ENCODE measurements around the gene ZNF365.

ZNF365 gene, protein sequence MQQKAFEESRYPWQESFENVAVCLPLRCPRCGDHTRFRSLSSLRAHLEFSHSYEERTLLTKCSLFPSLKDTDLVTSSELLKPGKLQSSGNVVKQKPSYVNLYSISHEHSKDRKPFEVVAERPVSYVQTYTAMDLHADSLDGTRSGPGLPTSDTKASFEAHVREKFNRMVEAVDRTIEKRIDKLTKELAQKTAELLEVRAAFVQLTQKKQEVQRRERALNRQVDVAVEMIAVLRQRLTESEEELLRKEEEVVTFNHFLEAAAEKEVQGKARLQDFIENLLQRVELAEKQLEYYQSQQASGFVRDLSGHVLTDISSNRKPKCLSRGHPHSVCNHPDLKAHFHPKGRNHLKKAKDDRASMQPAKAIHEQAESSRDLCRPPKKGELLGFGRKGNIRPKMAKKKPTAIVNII

DNA sequence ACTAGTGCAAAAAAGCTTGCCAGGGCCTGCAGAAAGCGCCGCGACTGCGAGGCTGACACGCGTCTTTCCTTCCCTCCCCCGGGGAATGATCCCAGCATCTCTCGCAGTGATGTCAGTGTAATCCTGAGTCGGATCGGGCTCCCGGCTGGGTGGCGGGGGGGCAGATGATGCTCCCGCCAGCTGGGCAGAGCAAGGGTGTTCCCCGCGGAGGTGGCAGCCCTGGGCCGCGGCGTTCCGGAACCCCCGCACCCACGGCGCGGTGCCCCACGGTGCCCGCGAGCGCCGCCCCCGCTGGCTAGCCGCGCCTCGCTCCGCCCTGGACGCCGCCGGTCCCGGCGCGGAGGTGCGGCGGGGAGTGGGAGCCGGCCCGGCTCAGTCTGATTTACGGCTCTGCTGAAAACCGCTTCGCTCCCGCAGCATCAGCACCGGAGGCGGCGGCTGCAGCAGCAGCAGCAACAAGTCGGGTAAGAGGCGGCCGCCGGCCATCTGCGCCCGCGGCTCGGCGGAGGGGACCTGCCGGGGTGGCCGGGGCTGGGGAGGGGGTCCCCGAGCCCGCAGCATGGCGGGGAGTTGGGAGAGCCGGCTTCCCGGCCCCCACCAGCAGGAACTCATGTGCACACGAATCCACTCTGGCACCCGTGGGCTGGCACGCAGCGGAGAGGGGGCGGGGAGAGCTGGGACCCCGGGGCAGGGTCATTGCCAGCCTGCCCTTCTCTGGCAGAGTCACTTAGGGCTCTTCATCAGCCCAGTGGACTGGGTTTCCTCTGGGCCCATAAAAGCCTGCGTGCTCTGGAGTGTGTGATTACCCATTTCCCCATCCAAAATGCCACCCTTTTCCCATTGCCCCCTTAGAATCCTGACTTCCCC is at the start of gene ZNF365:
Gene ZNF365 (plus strand): TSS at position 375 of the 867 bp plus-strand sequence. CDS start 1,825 bp downstream, outside the sequence.
- H3K4me3 ChIP-seq (ENCODE audit: low read length) = peak within 1 kb of the TSS; percentile 77
- peaks cover 10% of the 10 kb centered on the region for H3K4me1 ChIP-seq (ENCODE audit: insufficient read depth, low read length)
- no peaks in the 10 kb centered on the region for H3K9me3 ChIP-seq (ENCODE audit: low read length)
- H3K36me3 ChIP-seq (ENCODE audit: insufficient read depth, low read length) = no peaks in the 10 kb centered on the region
- H3K27me3 ChIP-seq (ENCODE audit: insufficient read depth, low read length) = peaks cover 32% of the 10 kb centered on the region
- H2AFZ ChIP-seq (ENCODE audit: low read depth, low read length) = peak within 1 kb of the TSS; percentile 99

DNA sequence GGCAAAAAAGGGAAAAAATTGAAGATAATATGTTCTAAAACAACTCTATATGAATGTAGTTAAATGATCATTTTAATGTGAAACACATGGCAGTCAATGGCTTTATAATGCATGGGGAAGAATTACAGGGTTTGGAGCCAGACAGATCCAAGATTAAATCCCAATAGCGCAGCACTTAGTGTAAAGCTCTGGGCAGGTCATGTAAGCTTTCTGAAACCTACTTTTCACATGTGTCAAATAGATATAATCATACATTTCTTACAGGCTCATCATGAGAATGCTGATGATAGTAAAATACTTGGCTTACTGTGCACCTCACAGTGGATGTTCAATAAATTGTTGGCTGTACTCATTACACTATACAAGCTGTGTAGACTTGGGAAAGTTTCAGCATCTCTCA is 48.0 kb upstream of the ZNF365 start:
- Histone ChIP-seq H3K27me3 (ENCODE audit: insufficient read depth, low read length) (no peaks in the 10 kb centered on the region), H3K9me3 (ENCODE audit: low read length) (no peaks in the 10 kb centered on the region), H3K4me3 (ENCODE audit: low read length) (no peak overlapping the region), H3K4me1 (ENCODE audit: insufficient read depth, low read length) (no peaks in the 10 kb centered on the region), H3K36me3 (ENCODE audit: insufficient read depth, low read length) (no peaks in the 10 kb centered on the region), H2AFZ (ENCODE audit: low read depth, low read length) (no peak overlapping the region)

DNA sequence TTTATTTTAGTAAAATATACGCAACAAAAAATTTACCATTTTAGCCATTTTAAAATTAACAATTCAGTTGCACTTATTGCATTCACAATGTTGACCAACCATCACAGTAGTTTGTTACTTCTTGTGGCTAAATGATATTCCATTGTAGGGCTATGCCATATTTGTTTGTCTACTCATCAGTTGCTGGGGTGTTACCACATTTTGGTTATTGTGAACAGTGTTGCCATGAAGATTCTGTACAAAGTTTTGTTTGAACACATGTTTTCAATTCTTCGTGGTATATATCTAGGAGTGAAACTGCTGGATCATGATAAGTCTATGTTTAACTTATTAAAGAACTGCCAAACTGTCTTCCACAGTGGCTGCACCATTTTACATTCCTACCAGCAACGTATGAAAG is 46.3 kb upstream of the ZNF365 start:
- H3K4me3 ChIP-seq (ENCODE audit: low read length) = no peak overlapping the region
- no peaks in the 10 kb centered on the region for H3K27me3 ChIP-seq (ENCODE audit: insufficient read depth, low read length)
- no peaks in the 10 kb centered on the region for H3K9me3 ChIP-seq (ENCODE audit: low read length)
- H2AFZ ChIP-seq (ENCODE audit: low read depth, low read length) = no peak overlapping the region
- H3K36me3 ChIP-seq (ENCODE audit: insufficient read depth, low read length) = no peaks in the 10 kb centered on the region
- H3K4me1 ChIP-seq (ENCODE audit: insufficient read depth, low read length) = no peaks in the 10 kb centered on the region

DNA sequence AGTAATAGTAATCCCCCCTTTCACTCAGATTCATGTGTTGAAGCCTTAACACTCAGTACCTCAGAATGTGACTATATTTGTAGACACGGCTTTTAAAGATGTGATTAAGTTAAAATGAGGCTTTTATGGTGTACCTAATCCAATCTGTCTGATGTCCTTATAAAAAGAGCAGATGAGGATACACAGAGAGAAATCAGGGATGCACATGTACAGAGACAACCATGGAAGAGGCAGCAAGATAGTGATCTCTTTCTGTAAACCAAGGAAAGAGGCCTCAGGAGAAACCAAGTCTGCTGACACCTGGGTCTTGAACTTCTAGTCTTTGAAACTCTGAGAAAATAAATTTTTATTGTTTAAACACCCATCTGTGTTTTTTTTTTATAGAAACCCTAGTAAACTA is 44.0 kb upstream of the ZNF365 start:
- Histone ChIP-seq H3K36me3 (ENCODE audit: insufficient read depth, low read length) (no peaks in the 10 kb centered on the region), H3K4me1 (ENCODE audit: insufficient read depth, low read length) (no peaks in the 10 kb centered on the region), H2AFZ (ENCODE audit: low read depth, low read length) (no peak overlapping the region), H3K4me3 (ENCODE audit: low read length) (no peak overlapping the region), H3K9me3 (ENCODE audit: low read length) (no peaks in the 10 kb centered on the region), H3K27me3 (ENCODE audit: insufficient read depth, low read length) (no peaks in the 10 kb centered on the region)

DNA sequence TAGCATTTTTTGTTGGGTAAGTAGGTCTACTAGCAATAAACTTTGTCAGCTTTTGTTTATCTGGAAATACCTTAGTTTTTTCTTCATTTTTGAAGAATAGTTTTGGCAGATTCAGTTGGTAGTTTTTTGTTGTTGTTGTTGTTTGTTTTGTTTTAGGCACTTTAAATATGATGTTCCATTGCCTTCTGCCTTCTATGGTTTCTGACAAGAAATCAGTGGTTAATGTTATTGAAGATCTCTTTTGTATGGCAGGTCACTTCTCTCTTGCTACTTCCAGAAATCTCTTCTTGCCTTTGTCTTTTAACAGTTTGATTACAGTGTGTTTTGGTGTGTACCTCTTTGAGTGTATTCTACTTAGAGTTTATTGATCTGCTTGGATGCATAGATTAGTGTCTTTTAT is 41.8 kb upstream of the ZNF365 start:
- Histone ChIP-seq H3K36me3 (ENCODE audit: insufficient read depth, low read length) (no peaks in the 10 kb centered on the region), H2AFZ (ENCODE audit: low read depth, low read length) (no peak overlapping the region), H3K9me3 (ENCODE audit: low read length) (no peaks in the 10 kb centered on the region), H3K27me3 (ENCODE audit: insufficient read depth, low read length) (no peaks in the 10 kb centered on the region), H3K4me3 (ENCODE audit: low read length) (no peak overlapping the region), H3K4me1 (ENCODE audit: insufficient read depth, low read length) (no peaks in the 10 kb centered on the region)

DNA sequence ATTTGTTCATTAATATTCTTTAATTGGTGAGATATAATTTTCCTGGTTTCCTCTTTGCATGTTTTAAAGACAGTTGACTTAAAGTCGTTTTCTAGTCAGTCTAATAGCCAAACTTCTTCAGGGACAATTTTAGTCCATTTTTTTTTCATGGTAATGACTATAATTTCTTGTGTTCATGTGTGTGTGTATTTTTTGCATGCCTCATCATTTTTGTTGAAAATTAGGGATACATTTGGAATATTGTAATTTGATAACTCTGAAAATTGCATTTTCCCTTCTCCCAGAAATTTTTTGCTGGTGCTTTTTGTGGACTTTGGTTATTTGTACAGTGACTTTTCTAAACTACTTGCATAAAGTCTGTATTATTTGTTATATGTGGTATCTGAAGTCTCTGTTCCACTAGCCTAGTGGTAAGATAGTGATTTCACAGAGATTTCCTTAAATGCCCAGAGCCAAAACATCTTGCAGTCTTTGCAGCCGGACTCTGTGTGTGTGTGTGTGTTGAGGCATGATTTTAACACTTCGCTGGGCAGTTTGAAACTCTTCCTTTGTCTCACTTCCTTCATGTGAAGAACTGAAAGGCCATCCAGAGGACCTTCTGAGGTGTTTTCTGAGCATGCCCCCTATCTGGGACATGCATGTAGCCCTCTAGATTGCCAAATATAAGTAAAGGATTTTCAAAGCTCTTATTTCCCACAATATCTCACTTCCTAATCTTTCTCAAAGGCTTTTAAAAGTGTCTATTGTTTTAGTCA is 40.9 kb upstream of the ZNF365 start:
- no peak overlapping the region for H3K4me3 ChIP-seq (ENCODE audit: low read length)
- H3K36me3 ChIP-seq (ENCODE audit: insufficient read depth, low read length) = no peaks in the 10 kb centered on the region
- H3K27me3 ChIP-seq (ENCODE audit: insufficient read depth, low read length) = no peaks in the 10 kb centered on the region
- no peaks in the 10 kb centered on the region for H3K4me1 ChIP-seq (ENCODE audit: insufficient read depth, low read length)
- H3K9me3 ChIP-seq (ENCODE audit: low read length) = no peaks in the 10 kb centered on the region
- no peak overlapping the region for H2AFZ ChIP-seq (ENCODE audit: low read depth, low read length)

DNA sequence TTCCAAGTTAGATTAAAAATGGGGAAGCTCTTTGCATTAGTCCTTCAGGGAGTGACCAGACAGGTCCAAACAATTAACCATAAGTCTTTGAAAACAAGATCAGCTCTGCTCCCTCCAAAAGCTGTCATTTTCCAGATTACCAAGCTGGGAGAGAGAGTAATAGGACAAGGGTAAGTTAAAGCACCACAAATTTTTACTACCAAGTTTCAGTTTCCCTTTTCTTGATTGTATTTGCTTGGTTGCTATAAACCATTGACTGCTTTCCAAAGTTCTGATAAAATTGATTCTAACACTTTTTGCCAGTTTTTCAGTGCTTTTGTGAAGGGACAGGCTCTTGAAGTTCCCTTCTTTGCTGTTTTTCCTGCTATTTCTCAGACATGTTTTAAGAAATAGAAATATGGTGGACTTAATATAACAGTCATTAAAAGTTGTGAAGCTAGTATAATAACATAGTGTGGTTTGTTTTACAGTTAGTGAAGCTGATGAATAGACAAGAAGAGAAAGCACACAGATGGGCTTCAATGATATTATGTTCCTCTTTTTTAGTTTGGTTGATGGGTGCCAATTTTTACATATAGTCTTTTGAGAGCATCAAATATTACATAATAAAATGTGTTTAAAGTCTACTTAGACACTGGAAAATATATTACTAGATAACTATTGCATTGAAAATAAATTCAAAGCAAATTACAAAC is 40.0 kb upstream of the ZNF365 start:
- Histone ChIP-seq H3K4me3 (ENCODE audit: low read length) (no peak overlapping the region), H3K36me3 (ENCODE audit: insufficient read depth, low read length) (no peaks in the 10 kb centered on the region), H3K4me1 (ENCODE audit: insufficient read depth, low read length) (no peaks in the 10 kb centered on the region), H3K9me3 (ENCODE audit: low read length) (no peaks in the 10 kb centered on the region), H3K27me3 (ENCODE audit: insufficient read depth, low read length) (no peaks in the 10 kb centered on the region), H2AFZ (ENCODE audit: low read depth, low read length) (no peak overlapping the region)

DNA sequence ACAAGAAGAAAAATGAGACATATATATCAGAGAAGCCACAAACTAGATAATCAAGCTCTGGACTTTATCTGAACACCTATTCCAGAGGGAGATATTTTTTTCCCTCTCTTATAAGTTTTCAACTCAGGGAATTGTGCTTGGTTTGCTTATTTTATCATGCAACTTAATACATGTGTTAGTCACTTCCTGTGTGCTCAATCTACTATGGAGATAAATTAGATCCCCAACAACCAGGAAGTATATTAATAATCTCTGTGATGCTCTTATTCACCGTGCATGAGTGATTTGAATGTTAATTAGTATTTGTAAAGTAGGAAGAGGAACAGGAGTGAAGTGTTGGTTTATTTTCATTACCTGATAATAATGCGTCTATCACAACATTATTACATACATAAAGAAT is 38.8 kb upstream of the ZNF365 start:
- H3K9me3 ChIP-seq (ENCODE audit: low read length) = no peaks in the 10 kb centered on the region
- no peaks in the 10 kb centered on the region for H3K27me3 ChIP-seq (ENCODE audit: insufficient read depth, low read length)
- H3K4me3 ChIP-seq (ENCODE audit: low read length) = no peak overlapping the region
- H3K4me1 ChIP-seq (ENCODE audit: insufficient read depth, low read length) = no peaks in the 10 kb centered on the region
- H3K36me3 ChIP-seq (ENCODE audit: insufficient read depth, low read length) = no peaks in the 10 kb centered on the region
- no peak overlapping the region for H2AFZ ChIP-seq (ENCODE audit: low read depth, low read length)

DNA sequence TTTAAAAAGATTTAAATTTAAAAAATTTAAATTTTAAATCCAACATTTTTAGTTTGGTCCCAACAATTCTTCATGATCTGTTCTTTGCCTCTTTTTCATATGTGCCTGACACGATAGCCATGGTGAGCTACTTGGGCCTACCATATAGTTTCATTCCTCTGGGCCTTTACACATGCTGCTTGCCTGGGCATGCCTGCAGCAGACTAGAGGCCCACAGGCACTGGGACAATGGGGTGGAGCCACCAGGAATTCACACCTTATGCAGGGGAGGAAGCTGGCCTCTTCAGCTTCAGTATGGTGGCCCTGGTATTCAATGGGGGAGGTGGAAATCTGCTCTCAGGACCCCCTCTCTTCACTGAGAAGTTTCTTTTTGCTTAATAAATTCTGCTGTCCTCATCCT is 37.8 kb upstream of the ZNF365 start:
- no peaks in the 10 kb centered on the region for H3K36me3 ChIP-seq (ENCODE audit: insufficient read depth, low read length)
- H3K27me3 ChIP-seq (ENCODE audit: insufficient read depth, low read length) = no peaks in the 10 kb centered on the region
- no peaks in the 10 kb centered on the region for H3K4me1 ChIP-seq (ENCODE audit: insufficient read depth, low read length)
- H3K4me3 ChIP-seq (ENCODE audit: low read length) = no peak overlapping the region
- no peaks in the 10 kb centered on the region for H3K9me3 ChIP-seq (ENCODE audit: low read length)
- no peak overlapping the region for H2AFZ ChIP-seq (ENCODE audit: low read depth, low read length)

DNA sequence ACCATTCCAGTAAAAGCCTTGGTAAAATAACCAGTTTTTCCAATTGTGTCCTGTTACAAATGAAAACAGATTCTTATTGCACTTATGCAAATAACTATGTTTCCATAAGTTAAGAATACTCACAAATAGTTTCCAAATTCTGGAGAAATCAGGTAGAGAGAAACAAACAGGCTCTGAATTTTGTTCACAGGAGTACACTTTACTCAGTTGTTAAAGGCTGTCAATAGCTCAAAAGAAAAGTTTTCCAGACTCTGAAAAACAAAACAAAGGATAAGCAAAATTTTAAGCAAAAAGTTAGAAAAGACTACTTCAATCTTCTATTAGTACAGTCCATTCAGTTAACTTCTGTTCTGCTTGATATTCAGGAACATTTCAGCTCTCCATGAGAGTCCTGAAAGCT is 32.8 kb upstream of the ZNF365 start:
- Histone ChIP-seq H3K27me3 (ENCODE audit: insufficient read depth, low read length) (no peaks in the 10 kb centered on the region), H3K36me3 (ENCODE audit: insufficient read depth, low read length) (no peaks in the 10 kb centered on the region), H3K4me3 (ENCODE audit: low read length) (no peak overlapping the region), H2AFZ (ENCODE audit: low read depth, low read length) (no peak overlapping the region), H3K4me1 (ENCODE audit: insufficient read depth, low read length) (no peaks in the 10 kb centered on the region), H3K9me3 (ENCODE audit: low read length) (peaks cover 4% of the 10 kb centered on the region)

DNA sequence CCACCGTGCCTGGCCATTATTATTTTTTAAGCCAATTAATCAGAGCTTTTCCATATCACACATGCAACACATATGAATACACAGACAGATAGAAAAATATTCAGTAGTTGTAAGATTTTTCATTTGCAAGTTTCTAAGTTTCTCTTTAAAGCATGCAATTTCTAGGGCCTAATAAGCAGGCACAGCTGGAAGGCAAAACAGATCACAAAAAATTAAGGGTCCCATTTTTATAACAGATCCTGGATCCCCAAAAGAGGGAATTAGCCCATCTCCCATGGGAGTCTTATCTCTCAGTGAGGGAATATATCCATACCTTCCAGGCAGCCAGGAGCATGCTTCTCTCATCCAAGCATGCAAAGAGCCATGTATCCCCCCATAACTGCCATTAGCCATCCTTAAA is 31.2 kb upstream of the ZNF365 start:
- Histone ChIP-seq H2AFZ (ENCODE audit: low read depth, low read length) (no peak overlapping the region), H3K27me3 (ENCODE audit: insufficient read depth, low read length) (no peaks in the 10 kb centered on the region), H3K9me3 (ENCODE audit: low read length) (peaks cover 4% of the 10 kb centered on the region), H3K36me3 (ENCODE audit: insufficient read depth, low read length) (no peaks in the 10 kb centered on the region), H3K4me3 (ENCODE audit: low read length) (no peak overlapping the region), H3K4me1 (ENCODE audit: insufficient read depth, low read length) (no peaks in the 10 kb centered on the region)

DNA sequence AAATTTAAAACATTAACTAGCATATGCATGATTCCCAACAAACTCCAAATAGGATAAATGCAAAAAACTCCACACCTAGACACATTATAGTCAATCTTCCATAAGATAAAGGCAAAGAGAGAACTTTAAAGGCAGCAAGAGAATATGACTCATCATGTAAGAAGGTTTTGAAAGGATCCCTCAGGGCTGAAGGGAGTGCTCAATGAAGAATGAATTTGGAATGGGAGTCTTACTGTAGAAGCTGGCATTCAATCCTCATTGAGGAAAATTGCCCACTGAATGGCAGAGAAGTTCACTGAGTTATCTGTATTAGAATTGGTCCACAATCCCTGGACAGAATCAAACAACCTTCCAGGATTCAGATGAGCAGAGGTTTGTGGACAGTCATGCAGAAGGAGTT is 26.1 kb upstream of the ZNF365 start:
- H3K4me1 ChIP-seq (ENCODE audit: insufficient read depth, low read length) = no peaks in the 10 kb centered on the region
- no peak overlapping the region for H2AFZ ChIP-seq (ENCODE audit: low read depth, low read length)
- H3K4me3 ChIP-seq (ENCODE audit: low read length) = no peak overlapping the region
- H3K9me3 ChIP-seq (ENCODE audit: low read length) = peaks cover 4% of the 10 kb centered on the region
- H3K36me3 ChIP-seq (ENCODE audit: insufficient read depth, low read length) = no peaks in the 10 kb centered on the region
- no peaks in the 10 kb centered on the region for H3K27me3 ChIP-seq (ENCODE audit: insufficient read depth, low read length)
